CD4-positive, alpha-beta T cell (primary cell): ENCODE data around the gene COL24A1. TPM values are rescaled to one million over a fixed set of nuclear protein-coding genes. Genes with fewer than 3 reads are reported as not detected.

Experiments used
- ATAC-seq: fragments of 200-7000 bp; cut with Tn5 transposase; one replicate; pipeline ENCODE4 v1.10.0; 2022; ENCODE audit warnings: mild to moderate bottlenecking; ENCODE audit not compliant: poor library complexity
- CTCF ChIA-PET: fragments of 350-600 bp; sonication (Branson Sonifier 250); formaldehyde crosslinking; loops from one replicate; lab custom pipeline; 2021; ENCODE audit warnings: antibody characterized with exemption, inconsistent platforms; lab: Charles Lee
- POLR2A ChIA-PET: fragments of 350-600 bp; sonication (Branson Sonifier 250); formaldehyde crosslinking; loops from one replicate; lab custom pipeline; 2021; ENCODE audit warnings: antibody characterized with exemption, inconsistent platforms; lab: Charles Lee
- DNase-seq, 14 experiments: peaks; one replicate each; pipeline ENCODE4 v3.0.0-alpha.2; 2013 to 2020; ENCODE audit warnings: mixed read lengths in 2 of 14
- H3K27ac ChIP-seq, 2 donors: one replicate each; pipeline versions ENCODE4 v1.5.1 to v1.7.0; 2013; ENCODE audit warnings: low read length in 2 of 2, low read depth in 1 of 2, mild to moderate bottlenecking in 1 of 2
- H3K27me3 ChIP-seq, 2 experiments: 1 replicate in 1 of 2; 2 replicates in 1 of 2; pipeline versions ENCODE4 v1.6.1 to v1.7.0; 2013; ENCODE audit warnings: low read length in 2 of 2, control low read depth in 1 of 2, mild to moderate bottlenecking in 1 of 2, moderate library complexity in 1 of 2; ENCODE audit not compliant: insufficient read depth in 2 of 2, control insufficient read depth in 1 of 2
- H3K36me3 ChIP-seq: one replicate; pipeline ENCODE4 v1.6.1; 2013; ENCODE audit warnings: low read length, control low read depth; ENCODE audit not compliant: insufficient read depth
- H3K4me1 ChIP-seq: one replicate; pipeline ENCODE4 v1.6.1; 2013; ENCODE audit warnings: low read length, control low read depth; ENCODE audit not compliant: insufficient read depth
- H3K4me3 ChIP-seq: one replicate; pipeline ENCODE4 v1.5.1; 2013; ENCODE audit warnings: mild to moderate bottlenecking, low read length, moderate library complexity
- H3K9me3 ChIP-seq, 2 experiments: 1 replicate in 1 of 2; 2 replicates in 1 of 2; pipeline versions ENCODE4 v1.6.1 to v1.7.0; 2013; ENCODE audit warnings: low read length in 2 of 2, mild to moderate bottlenecking in 2 of 2, control low read depth in 1 of 2, moderate library complexity in 1 of 2; ENCODE audit not compliant: control insufficient read depth in 1 of 2, insufficient read depth in 1 of 2
- H3K27ac Mint-ChIP-seq: one replicate; pipeline ENCODE4 v1.8.0; 2020; ENCODE audit warnings: mixed read lengths
- H3K27me3 Mint-ChIP-seq: one replicate; pipeline ENCODE4 v1.8.0; 2021; ENCODE audit warnings: mixed read lengths
- H3K36me3 Mint-ChIP-seq: one replicate; pipeline ENCODE4 v1.8.0; 2021; ENCODE audit warnings: low read depth, mixed read lengths
- H3K4me1 Mint-ChIP-seq: one replicate; pipeline ENCODE4 v1.8.0; 2021; ENCODE audit warnings: low read depth, mixed read lengths
- H3K4me3 Mint-ChIP-seq: one replicate; pipeline ENCODE4 v1.8.0; 2020; ENCODE audit warnings: mild to moderate bottlenecking, mixed read lengths
- H3K9me3 Mint-ChIP-seq: one replicate; pipeline ENCODE4 v1.8.0; 2020; ENCODE audit warnings: mixed read lengths
- CTCF ChIP-seq: fragments of 200-600 bp; IDR thresholded peaks from one replicate; pipeline ENCODE4 v1.8.0; 2022; ENCODE audit warnings: antibody characterized with exemption, mild to moderate bottlenecking
- intact Hi-C, 2 experiments: fragments of 100-400 bp; cut with DNase I in 1 of 2; cut with micrococcal nuclease in 1 of 2; formaldehyde crosslinking; loops; one replicate each; pipeline versions ENCODE4 v1.15.1 to v1.9.0; 2023 to 2025; cut with DNase I, micrococcal nuclease
- total RNA-seq, 174 experiments: library from RNA in 2 of 174; stranded (reverse) in 2 of 174; gene quantifications; one replicate each; pipeline ENCODE4 v1.2.3 and lab custom pipeline; 2021 to 2026

The COL24A1 gene
- total RNA-seq, 2 experiments from 2014 or later = 0.25 TPM; not detected in 1

GRCh38 chr1:86101616-86102015 is 55.0 kb downstream of the COL24A1 start:
- Mint-ChIP-seq H3K4me1 (no peaks in the 10 kb centered on the region), H3K4me3 (no peak overlapping the region), H3K9me3 (no peaks in the 10 kb centered on the region), H3K27me3 (no peaks in the 10 kb centered on the region), H3K36me3 (no peaks in the 10 kb centered on the region), H3K27ac (no peak overlapping the region)
- ATAC-seq (no peak), DNase-seq (no peak)
- no peaks in the 10 kb centered on the region for H3K27me3 ChIP-seq
- no peak overlapping the region for H3K4me3 ChIP-seq
- H3K36me3 ChIP-seq = no peaks in the 10 kb centered on the region
- H3K27ac ChIP-seq = no peak overlapping the region
- H3K4me1 ChIP-seq = no peaks in the 10 kb centered on the region
- CTCF ChIA-PET = no interaction called here
- POLR2A ChIA-PET = no interaction called here
- peaks cover 0 to 8% of the 10 kb centered on the region in 2 experiments for H3K9me3 ChIP-seq
- intact Hi-C loops = no loop called here
- no peak for TF ChIP-seq CTCF

GRCh38 chr1:86100401-86100800 is 56.2 kb downstream of the COL24A1 start:
- Mint-ChIP-seq H3K27ac (no peak overlapping the region), H3K4me1 (no peaks in the 10 kb centered on the region), H3K27me3 (no peaks in the 10 kb centered on the region), H3K9me3 (no peaks in the 10 kb centered on the region), H3K36me3 (no peaks in the 10 kb centered on the region), H3K4me3 (no peak overlapping the region)
- no peaks in the 10 kb centered on the region for H3K4me1 ChIP-seq
- no peak overlapping the region for H3K27ac ChIP-seq
- TF ChIP-seq CTCF = no peak
- ChIA-PET POLR2A (no interaction called here), CTCF (no interaction called here)
- ATAC-seq = no peak
- intact Hi-C loops = no loop called here
- H3K36me3 ChIP-seq = no peaks in the 10 kb centered on the region
- DNase-seq = no peak
- H3K4me3 ChIP-seq = no peak overlapping the region
- no peaks in the 10 kb centered on the region for H3K27me3 ChIP-seq
- H3K9me3 ChIP-seq = peaks cover 0 to 8% of the 10 kb centered on the region in 2 experiments

GRCh38 chr1:86089765-86090164 is 66.8 kb downstream of the COL24A1 start:
- Histone ChIP-seq H3K27me3 (no peaks in the 10 kb centered on the region), H3K27ac (no peak overlapping the region), H3K4me3 (no peak overlapping the region), H3K4me1 (no peaks in the 10 kb centered on the region), H3K36me3 (no peaks in the 10 kb centered on the region), H3K9me3 (peaks cover 0 to 4% of the 10 kb centered on the region in 2 experiments)
- TF ChIP-seq CTCF = no peak
- H3K4me3 Mint-ChIP-seq = no peak overlapping the region
- ChIA-PET CTCF (no interaction called here), POLR2A (no interaction called here)
- no peak for DNase-seq
- no peaks in the 10 kb centered on the region for H3K9me3 Mint-ChIP-seq
- no peak for ATAC-seq
- H3K27ac Mint-ChIP-seq = no peak overlapping the region
- H3K4me1 Mint-ChIP-seq = no peaks in the 10 kb centered on the region
- H3K36me3 Mint-ChIP-seq = no peaks in the 10 kb centered on the region
- no peaks in the 10 kb centered on the region for H3K27me3 Mint-ChIP-seq
- intact Hi-C loops = no loop called here
